ENCODE results near the gene GSTT2. TPM values are rescaled to one million over a fixed set of nuclear protein-coding genes. Genes with fewer than 3 reads are reported as not detected.
"Not testable (repeated sequence)": the region's sequence is repeated elsewhere in the genome, so short reads cannot be mapped to it uniquely, and the experiment has no call there.

The GSTT2 gene
- total and polyA plus RNA-seq, 12 donors, result 0.24 to 6.1 (median 1.00) TPM

DNA sequence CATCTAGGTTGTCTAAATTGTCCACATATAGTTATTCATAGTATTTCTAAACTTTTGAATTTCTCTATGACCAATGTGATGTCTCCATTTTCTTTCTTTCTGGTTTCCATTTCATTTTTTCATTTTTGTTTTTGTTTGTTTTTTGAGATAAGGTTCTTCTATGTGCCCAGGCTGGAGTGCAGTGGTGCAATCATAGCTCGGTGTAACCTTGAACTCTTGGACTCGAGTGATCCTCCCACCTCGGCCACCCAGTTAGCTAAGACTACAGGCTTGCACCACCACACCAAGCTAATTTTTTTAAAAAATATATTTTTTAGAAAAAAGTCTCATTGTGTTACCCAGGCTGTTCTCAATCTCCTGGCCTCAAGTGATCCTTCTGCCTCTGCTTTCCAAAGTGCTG lies 17.2 kb downstream of the GSTT2 start:
- Histone ChIP-seq H3K27ac (no peak overlapping the region), H3K9me3 (replicated peaks in 1 of 3) (no peaks in the 10 kb centered on the region), H3K4me1 (replicated peaks in 1 of 2) (no peaks in the 10 kb centered on the region), H3K36me3 (replicated peaks in 1 of 2) (no peaks in the 10 kb centered on the region), H3K4me3 (no peak overlapping the region), H3K27me3 (no peaks in the 10 kb centered on the region)
- no peak for DNase-seq
- 42 to 52% (median 45%) methylated on average over 3 of the region's 3 CpGs for WGBS, 4 donors
- no peak for TF ChIP-seq POLR2A (IDR thresholded peaks at IDR 0.05)
- TF ChIP-seq, protein P1, sequence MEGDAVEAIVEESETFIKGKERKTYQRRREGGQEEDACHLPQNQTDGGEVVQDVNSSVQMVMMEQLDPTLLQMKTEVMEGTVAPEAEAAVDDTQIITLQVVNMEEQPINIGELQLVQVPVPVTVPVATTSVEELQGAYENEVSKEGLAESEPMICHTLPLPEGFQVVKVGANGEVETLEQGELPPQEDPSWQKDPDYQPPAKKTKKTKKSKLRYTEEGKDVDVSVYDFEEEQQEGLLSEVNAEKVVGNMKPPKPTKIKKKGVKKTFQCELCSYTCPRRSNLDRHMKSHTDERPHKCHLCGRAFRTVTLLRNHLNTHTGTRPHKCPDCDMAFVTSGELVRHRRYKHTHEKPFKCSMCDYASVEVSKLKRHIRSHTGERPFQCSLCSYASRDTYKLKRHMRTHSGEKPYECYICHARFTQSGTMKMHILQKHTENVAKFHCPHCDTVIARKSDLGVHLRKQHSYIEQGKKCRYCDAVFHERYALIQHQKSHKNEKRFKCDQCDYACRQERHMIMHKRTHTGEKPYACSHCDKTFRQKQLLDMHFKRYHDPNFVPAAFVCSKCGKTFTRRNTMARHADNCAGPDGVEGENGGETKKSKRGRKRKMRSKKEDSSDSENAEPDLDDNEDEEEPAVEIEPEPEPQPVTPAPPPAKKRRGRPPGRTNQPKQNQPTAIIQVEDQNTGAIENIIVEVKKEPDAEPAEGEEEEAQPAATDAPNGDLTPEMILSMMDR (IDR thresholded peaks at IDR 0.05), result no peak
- intact Hi-C loops (cut with DNase I), result no loop called here

- H3K9me3 ChIP-seq (replicated peaks in 1 of 3); DNase-seq; H3K4me1 ChIP-seq (replicated peaks in 1 of 2); intact Hi-C loops (cut with DNase I); H3K27me3 ChIP-seq; H3K27ac ChIP-seq; H3K36me3 ChIP-seq (replicated peaks in 1 of 2); H3K4me3 ChIP-seq: not testable (repeated sequence)
- WGBS, 4 donors, result 72 to 79% (median 78%) methylated on average over 7 of the region's 7 CpGs
Measured at GRCh38 chr22:23999779-24000178, 19.8 kb downstream of the GSTT2 start.

DNA sequence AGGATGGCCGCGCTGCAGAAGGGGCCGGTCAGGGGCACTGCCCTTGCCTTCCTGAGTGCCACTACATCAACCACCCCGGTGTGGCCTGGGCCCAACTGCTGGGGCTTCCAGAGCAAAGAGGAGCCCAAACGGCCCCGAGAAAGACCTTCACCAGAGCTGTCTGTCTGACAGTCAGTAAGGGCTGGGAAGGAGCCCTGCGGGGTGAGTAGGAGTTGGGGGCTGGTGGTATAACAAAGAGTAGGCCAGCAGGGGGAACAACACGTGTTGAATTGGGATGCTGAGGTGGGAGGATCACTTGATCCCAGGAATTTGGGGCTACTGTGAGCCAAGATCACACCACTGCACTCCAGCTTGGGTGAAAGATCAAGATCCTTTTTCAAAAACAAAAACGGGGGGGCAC lies 21.4 kb downstream of the GSTT2 start:
- no peaks in the 10 kb centered on the region for H3K36me3 ChIP-seq (replicated peaks in 1 of 2)
- H3K27me3 ChIP-seq, result no peaks in the 10 kb centered on the region
- H3K4me3 ChIP-seq, result no peak overlapping the region
- 78 to 89% (median 84%) methylated on average over 7 to 9 of the region's 9 CpGs for WGBS, 4 donors
- DNase-seq, result no peak
- no peaks in the 10 kb centered on the region for H3K9me3 ChIP-seq (replicated peaks in 1 of 3)
- no peak overlapping the region for H3K27ac ChIP-seq
- TF ChIP-seq, protein P1 (IDR thresholded peaks at IDR 0.05), result no peak
- intact Hi-C loops (cut with DNase I), result no loop called here
- H3K4me1 ChIP-seq (replicated peaks in 1 of 2), result no peaks in the 10 kb centered on the region

GRCh38 chr22:24002272-24002671 lies 22.3 kb downstream of the GSTT2 start:
- peak in 1 of 7 donors; percentile 32 for DNase-seq
- H3K9me3 ChIP-seq (replicated peaks in 1 of 3), result no peaks in the 10 kb centered on the region
- intact Hi-C loops (cut with DNase I), result no loop called here
- WGBS, 4 donors, result 56 to 59% (median 58%) methylated on average over 10 of the region's 10 CpGs
- H3K27ac ChIP-seq, result no peak overlapping the region
- no peak overlapping the region for H3K4me3 ChIP-seq
- H3K4me1 ChIP-seq (replicated peaks in 1 of 2), result no peaks in the 10 kb centered on the region
- no peaks in the 10 kb centered on the region for H3K27me3 ChIP-seq
- TF ChIP-seq POLR2A (IDR thresholded peaks at IDR 0.05), result no peak
- TF ChIP-seq, protein P1 (IDR thresholded peaks at IDR 0.05), result no peak
- H3K36me3 ChIP-seq (replicated peaks in 1 of 2), result no peaks in the 10 kb centered on the region

DNA sequence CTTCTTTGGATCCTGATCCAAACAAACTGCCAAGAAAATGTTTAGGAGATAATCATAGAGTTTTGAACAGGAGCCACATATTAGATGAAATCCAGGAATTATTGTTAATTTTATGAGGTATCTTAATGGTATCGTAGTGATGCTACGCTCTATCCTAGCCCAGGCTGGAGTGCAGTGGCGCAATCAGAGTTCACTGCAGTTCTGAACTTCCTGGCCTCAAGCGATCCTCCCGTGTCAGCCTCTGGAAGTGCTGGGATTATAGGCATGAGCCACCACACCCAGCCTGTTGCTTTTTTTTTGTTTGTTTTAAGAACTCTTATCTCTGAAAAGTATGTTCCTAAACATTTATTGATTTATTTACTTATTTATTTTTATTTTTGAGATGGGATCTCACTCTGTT lies 22.9 kb downstream of the GSTT2 start:
- Histone ChIP-seq H3K27me3 (no peaks in the 10 kb centered on the region), H3K9me3 (replicated peaks in 1 of 3) (no peaks in the 10 kb centered on the region), H3K27ac (no peak overlapping the region), H3K4me1 (replicated peaks in 1 of 2) (no peaks in the 10 kb centered on the region), H3K36me3 (replicated peaks in 1 of 2) (no peaks in the 10 kb centered on the region), H3K4me3 (no peak overlapping the region)
- DNase-seq, result no peak
- intact Hi-C loops (cut with DNase I), result no loop called here
- WGBS, 4 donors, result 69 to 82% (median 74%) methylated on average over 5 of the region's 5 CpGs
- TF ChIP-seq, protein P1 (IDR thresholded peaks at IDR 0.05), result no peak
- no peak for TF ChIP-seq POLR2A (IDR thresholded peaks at IDR 0.05)

Measured in adrenal gland (tissue), 12 donors.